IMR-90 (cell line): ENCODE results near the gene ORC1. TPM values are rescaled to one million over a fixed set of nuclear protein-coding genes. Genes with fewer than 3 reads are reported as not detected.
"Not testable (repeated sequence)": the region's sequence is repeated elsewhere in the genome, so short reads cannot be mapped to it uniquely, and the experiment has no call there.

Experiments used
- ATAC-seq: fragments of 200-7000 bp; cut with Tn5 transposase; 2 replicates; pipeline ENCODE4 v1.9.1; 2020; ENCODE audit warnings: low read depth, mild to moderate bottlenecking, moderate library complexity
- BruUV-seq: library from RNA; stranded (reverse); fragments of 400-500 nt; replicated peaks from 2 replicates; lab custom pipeline; 2021; lab: Mats Ljungman, UMichigan
- CTCF ChIA-PET: fragments of 300-600 bp; formaldehyde crosslinking; extraction: SDS; loops from one replicate; lab custom pipeline; 2021; ENCODE audit warnings: antibody characterized with exemption; lab: Yijun Ruan, JAX
- POLR2A ChIA-PET: fragments of 300-600 bp; sonication (Branson Sonifier 250); formaldehyde crosslinking; loops from one replicate; lab custom pipeline; 2022; ENCODE audit warnings: antibody characterized with exemption; ENCODE audit not compliant: unreplicated experiment; lab: Charles Lee
- DNase-seq: peaks from one replicate; pipeline ENCODE4 v3.0.0; 2013
- H2AFZ ChIP-seq: replicated peaks from 2 replicates; pipeline ENCODE3; 2013; ENCODE audit warnings: low read length, mild to moderate bottlenecking; ENCODE audit not compliant: poor library complexity
- H2AK5ac ChIP-seq: 2 replicates; pipeline ENCODE4 v1.6.1; 2013; ENCODE audit warnings: low read depth, low read length, inconsistent platforms
- H2AK9ac ChIP-seq: replicated peaks from 2 replicates; pipeline ENCODE3; 2013; ENCODE audit warnings: mild to moderate bottlenecking, low read depth, low read length, moderate library complexity; ENCODE audit not compliant: poor library complexity
- H2BK120ac ChIP-seq: 2 replicates; pipeline ENCODE4 v1.6.1; 2013; ENCODE audit warnings: low read depth, low read length, inconsistent platforms
- H2BK15ac ChIP-seq: 3 replicates; pipeline ENCODE4 v1.6.1; 2013; ENCODE audit warnings: low read depth, low read length, inconsistent platforms
- H2BK20ac ChIP-seq: 2 replicates; pipeline ENCODE4 v1.6.1; 2013; ENCODE audit warnings: low read depth, mild to moderate bottlenecking, inconsistent platforms, low read length, moderate library complexity
- H2BK5ac ChIP-seq: 2 replicates; pipeline ENCODE4 v1.6.1; 2013; ENCODE audit warnings: mild to moderate bottlenecking, low read depth, low read length, inconsistent platforms; ENCODE audit not compliant: poor library complexity, severe bottlenecking
- H3K14ac ChIP-seq: replicated peaks from 2 replicates; pipeline ENCODE4 v1.6.1; 2013; ENCODE audit warnings: low read depth, low read length, inconsistent platforms
- H3K18ac ChIP-seq: 2 replicates; pipeline ENCODE4 v1.6.1; 2013; ENCODE audit warnings: low read depth, low read length, control low read depth
- H3K23ac ChIP-seq: 2 replicates; pipeline ENCODE4 v1.6.1; 2013; ENCODE audit warnings: low read depth, low read length, inconsistent platforms
- H3K27ac ChIP-seq: 2 replicates; pipeline ENCODE4 v1.5.1; 2013; ENCODE audit warnings: mild to moderate bottlenecking, control low read depth, low read length; ENCODE audit not compliant: insufficient read depth
- H3K27me3 ChIP-seq: 2 replicates; pipeline ENCODE4 v1.6.1; 2013; ENCODE audit warnings: low read length; ENCODE audit not compliant: control insufficient read depth, insufficient read depth
- H3K36me3 ChIP-seq: 2 replicates; pipeline ENCODE4 v1.6.1; 2013; ENCODE audit warnings: low read length, mixed read lengths; ENCODE audit not compliant: control insufficient read depth, insufficient read depth
- H3K4ac ChIP-seq: 2 replicates; pipeline ENCODE4 v1.6.1; 2013; ENCODE audit warnings: low read depth, low read length, inconsistent platforms
- H3K4me1 ChIP-seq: 2 replicates; pipeline ENCODE4 v1.6.1; 2013; ENCODE audit warnings: low read length, mixed read lengths; ENCODE audit not compliant: control insufficient read depth, insufficient read depth
- H3K4me2 ChIP-seq: 2 replicates; pipeline ENCODE4 v1.6.1; 2013; ENCODE audit warnings: low read depth, mild to moderate bottlenecking, control low read depth, low read length, moderate library complexity
- H3K4me3 ChIP-seq: 2 replicates; pipeline ENCODE4 v1.5.1; 2013; ENCODE audit warnings: low read depth, mild to moderate bottlenecking, control low read depth, low read length, moderate library complexity; ENCODE audit not compliant: insufficient read depth
- H3K56ac ChIP-seq: 2 replicates; pipeline ENCODE4 v1.6.1; 2013; ENCODE audit warnings: low read length, inconsistent platforms; ENCODE audit not compliant: insufficient read depth; ENCODE audit errors: extremely low read depth
- H3K79me1 ChIP-seq, 2 experiments: 2 replicates each; pipeline ENCODE4 v1.6.1; 2013; ENCODE audit warnings: low read length in 2 of 2, inconsistent platforms in 1 of 2, low read depth in 1 of 2
- H3K9ac ChIP-seq: 2 replicates; pipeline ENCODE4 v1.6.1; 2013; ENCODE audit warnings: low read depth, low read length, control low read depth
- H3K9me1 ChIP-seq: 2 replicates; pipeline ENCODE4 v1.6.1; 2013; ENCODE audit warnings: low read length, inconsistent platforms; ENCODE audit not compliant: insufficient read depth
- H3K9me3 ChIP-seq: 2 replicates; pipeline ENCODE4 v1.6.1; 2013; ENCODE audit warnings: low read length; ENCODE audit not compliant: control insufficient read depth, insufficient read depth
- H4K20me1 ChIP-seq: 2 replicates; pipeline ENCODE4 v1.6.1; 2013; ENCODE audit warnings: low read length, inconsistent platforms; ENCODE audit not compliant: insufficient read depth
- H4K5ac ChIP-seq: 2 replicates; pipeline ENCODE4 v1.6.1; 2013; ENCODE audit warnings: mild to moderate bottlenecking, low read depth, low read length, control low read depth
- H4K8ac ChIP-seq, 2 experiments: 2 replicates each; pipeline ENCODE4 v1.6.1; 2013; ENCODE audit warnings: low read depth in 2 of 2, low read length in 2 of 2, control low read depth in 1 of 2, inconsistent platforms in 1 of 2
- H4K91ac ChIP-seq: 2 replicates; pipeline ENCODE4 v1.6.1; 2013; ENCODE audit warnings: low read depth, low read length, inconsistent platforms; ENCODE audit not compliant: insufficient read depth
- BHLHE40 ChIP-seq: fragments of 150-350 bp; IDR thresholded peaks from 2 replicates; pipeline ENCODE4 v1.6.1; 2016; ENCODE audit warnings: mild to moderate bottlenecking, low read depth, low read length
- CEBPB ChIP-seq: IDR thresholded peaks from 2 replicates; pipeline ENCODE4 v1.6.1; 2012; ENCODE audit warnings: low read depth, low read length, improper control_type of control experiment
- FOS ChIP-seq: fragments of 150-350 bp; IDR thresholded peaks from 2 replicates; pipeline ENCODE4 v1.6.1; 2016; ENCODE audit warnings: low read depth, low read length
- MXI1 ChIP-seq: IDR thresholded peaks from 2 replicates; pipeline ENCODE4 v1.6.1; 2012; ENCODE audit warnings: low read depth, mild to moderate bottlenecking, low read length, moderate library complexity, borderline replicate concordance
- RAD21 ChIP-seq: IDR thresholded peaks from 2 replicates; pipeline ENCODE4 v1.6.1; 2012; ENCODE audit warnings: low read length, improper control_type of control experiment
- SMC3 ChIP-seq: fragments of 150-350 bp; IDR thresholded peaks from 2 replicates; pipeline ENCODE4 v1.6.1; 2016; ENCODE audit warnings: low read depth, mild to moderate bottlenecking, antibody characterized with exemption, low read length, moderate library complexity
- WGBS, 2 experiments: methylation state at CpG; one replicate each; pipeline versions ENCODE4 v1.1.5 to v1.1.7; 2013; ENCODE audit warnings: missing lambda C conversion rate in 2 of 2; ENCODE audit not compliant: insufficient read length in 1 of 2; ENCODE audit errors: extremely low coverage in 2 of 2; 5-methylcytosine and 5-hydroxymethylcytosine counted together
- dilution Hi-C: fragments of 300-500 bp; cut with HindIII; formaldehyde crosslinking; loops from one replicate; pipeline ENCODE4 v1.14.3; 2018; ENCODE audit warnings: low sequenced_read_pairs; ENCODE audit not compliant: unreplicated experiment
- in situ Hi-C: fragments of 300-500 bp; cut with MboI; formaldehyde crosslinking; loops from 3 replicates; pipeline ENCODE4 v1.14.3; 2019; ENCODE audit warnings: low sequenced_read_pairs, inconsistent platforms, mixed read lengths
- intact Hi-C: fragments of 100-400 bp; cut with micrococcal nuclease; formaldehyde crosslinking; loops from 2 replicates; pipeline ENCODE4 v1.10.0; 2022
- polyA plus RNA-seq, 3 experiments: library from polyadenylated mRNA; depleted of rRNA; stranded (reverse); fragments of >200 nt; gene quantifications; 2 replicates each; pipeline ENCODE4 v1.2.3, GENCODE V29; 2012; ENCODE audit warnings: low replicate concordance in 1 of 3
- total RNA-seq: library from RNA; depleted of rRNA; stranded (reverse); fragments of >200 nt; gene quantifications from 2 replicates; pipeline ENCODE4 v1.2.3, GENCODE V29; 2012

ORC1 gene
- total and polyA plus RNA-seq, 2 of the 4 experiments (the other 2 are of a cell fraction): 6.3 to 10.6 TPM

DNA sequence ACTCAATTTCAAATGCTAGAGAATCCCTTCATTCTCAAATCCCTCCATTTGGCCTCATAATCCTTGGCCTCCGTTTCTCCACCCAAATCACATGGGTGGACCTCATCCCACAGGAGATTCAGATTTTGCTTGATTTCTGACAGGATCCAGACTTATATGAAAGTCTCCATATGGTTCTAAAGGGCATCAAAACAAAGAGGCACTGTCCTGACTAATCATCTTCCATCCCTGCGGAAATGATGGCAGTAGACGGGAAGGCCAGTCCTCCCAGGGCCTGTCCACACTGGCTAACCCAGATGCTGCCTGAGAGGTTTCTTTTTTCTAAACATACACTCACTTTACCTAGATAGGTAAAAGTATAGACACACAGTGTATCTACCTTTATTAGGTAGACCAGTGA is 18.8 kb downstream of the ORC1 start:
- H3K9me1 ChIP-seq: peaks cover 4% of the 10 kb centered on the region; the same call in 1 of the 2 replicates
- H3K4me3 ChIP-seq: no peak overlapping the region
- no peak overlapping the region for H3K4ac ChIP-seq
- in situ Hi-C loops: no loop called here
- peaks cover 15% of the 10 kb centered on the region for H3K36me3 ChIP-seq
- H3K56ac ChIP-seq: no peak overlapping the region
- H2AFZ ChIP-seq: no peak overlapping the region
- no peak overlapping the region for H2AK9ac ChIP-seq
- no peaks in the 10 kb centered on the region for H3K4me1 ChIP-seq
- intact Hi-C loops: no loop called here
- H3K27me3 ChIP-seq: no peaks in the 10 kb centered on the region
- no peak overlapping the region for H2BK5ac ChIP-seq
- H4K8ac ChIP-seq: no peak overlapping the region
- no peak overlapping the region for H3K14ac ChIP-seq
- POLR2A ChIA-PET: no interaction called here
- no peak overlapping the region for H4K91ac ChIP-seq
- no peak overlapping the region for H3K4me2 ChIP-seq
- no peak overlapping the region for H3K27ac ChIP-seq
- H3K9me3 ChIP-seq: no peaks in the 10 kb centered on the region
- H3K23ac ChIP-seq: no peak overlapping the region
- no peaks in the 10 kb centered on the region for H4K20me1 ChIP-seq
- H2BK15ac ChIP-seq: no peak overlapping the region
- CTCF ChIA-PET: no interaction called here
- H3K79me1 ChIP-seq: no peaks in the 10 kb centered on the region
- no peak overlapping the region for H2BK120ac ChIP-seq
- H4K5ac ChIP-seq: no peak overlapping the region
- TF ChIP-seq BHLHE40 (no peak), CEBPB (no peak), FOS (no peak), MXI1 (no peak), SMC3 (no peak), RAD21 (no peak)
- dilution Hi-C loops: no loop called here
- H3K9ac ChIP-seq: no peak overlapping the region
- no peak for DNase-seq
- no peak overlapping the region for H2BK20ac ChIP-seq
- no CpG with 5 or more reads among the region's 3 CpGs for WGBS, 2 experiments
- no TSS peak for BruUV-seq
- no peak for ATAC-seq
- no peak overlapping the region for H3K18ac ChIP-seq
- no peak overlapping the region for H2AK5ac ChIP-seq

DNA sequence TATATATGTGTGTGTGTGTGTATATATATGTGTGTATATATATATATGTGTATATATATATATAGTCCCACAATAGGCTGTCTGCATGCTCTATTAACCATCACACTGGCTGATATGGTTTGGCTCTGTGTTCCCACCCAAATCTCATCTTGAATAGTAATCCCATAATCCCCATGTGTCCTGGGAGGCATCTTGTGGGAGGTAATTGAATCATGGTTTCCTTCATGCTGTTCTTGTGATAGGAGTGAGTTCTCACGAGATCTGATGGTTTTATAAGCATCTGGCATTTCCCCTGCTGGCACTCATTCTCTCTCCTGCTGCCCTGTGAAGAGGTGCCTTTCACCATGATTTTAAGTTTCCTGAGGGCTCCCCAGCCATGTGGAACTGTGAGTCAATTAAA is 34.4 kb downstream of the ORC1 start:
- H3K9ac ChIP-seq, ATAC-seq, H3K4me1 ChIP-seq, DNase-seq, in situ Hi-C loops, H3K27me3 ChIP-seq, H3K4ac ChIP-seq, H2BK5ac ChIP-seq, H3K23ac ChIP-seq, BruUV-seq, H2BK20ac ChIP-seq, H2BK120ac ChIP-seq, H3K9me3 ChIP-seq, H4K91ac ChIP-seq, H3K4me3 ChIP-seq, H3K18ac ChIP-seq, H4K20me1 ChIP-seq, H2AK9ac ChIP-seq, H3K56ac ChIP-seq, H3K36me3 ChIP-seq, H4K5ac ChIP-seq, H3K14ac ChIP-seq, H3K4me2 ChIP-seq, H2AFZ ChIP-seq, H2AK5ac ChIP-seq, intact Hi-C loops, H3K27ac ChIP-seq, POLR2A ChIA-PET, dilution Hi-C loops, H2BK15ac ChIP-seq, H4K8ac ChIP-seq, H3K9me1 ChIP-seq: not testable (repeated sequence)
- CTCF ChIA-PET: interaction anchor here (0.8 to 0.9 kb wide), 2 partner anchors 70 to 78 kb away, joined by 3 to 4 read pairs; no protein-coding TSS in a partner anchor
- H3K79me1 ChIP-seq: peaks cover 0 to 16% of the 10 kb centered on the region in 2 experiments; a peak in 3 of 4 replicates
- WGBS, 2 experiments: no CpG with 5 or more reads among the region's 1 CpG
